Renal pelvis (tissue), 4 donors: ENCODE measurements around the gene STK32B. TPM values are rescaled to one million over a fixed set of nuclear protein-coding genes. Genes with fewer than 3 reads are reported as not detected.

Experiments
- DNase-seq: peaks from one replicate; pipeline ENCODE4 v3.0.0-alpha.2; 2013
- polyA plus RNA-seq, 3 donors: library from polyadenylated mRNA; unstranded; fragments of 120-200 nt; gene quantifications; one replicate each; pipeline ENCODE4 v1.2.1, GENCODE V29; 2013; ENCODE audit not compliant: insufficient read length in 3 of 3

STK32B gene
- polyA plus RNA-seq, 3 donors = 7.2 to 10.6 (median 8.4) TPM

DNA sequence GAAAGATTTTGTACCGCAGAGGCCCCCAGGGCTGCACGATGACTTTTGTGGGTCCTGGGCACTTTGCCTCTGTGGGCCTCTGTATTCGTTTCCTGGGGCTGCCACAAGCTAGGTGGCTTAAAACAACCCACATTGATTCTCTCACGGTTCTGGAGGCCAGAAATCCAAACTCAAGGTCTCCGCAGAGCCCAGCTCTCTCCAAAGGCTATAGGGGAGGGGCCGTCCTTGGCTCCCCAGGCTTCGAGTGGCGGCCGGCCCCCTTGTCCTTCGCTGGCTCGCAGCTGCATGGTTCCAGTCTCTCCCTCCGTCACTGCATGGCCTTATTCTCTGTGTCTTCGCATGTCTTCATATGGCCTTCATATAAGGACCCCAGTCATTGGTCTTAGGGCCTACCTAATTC lies 415.8 kb downstream of the STK32B start:
- DNase-seq = no peak

DNA sequence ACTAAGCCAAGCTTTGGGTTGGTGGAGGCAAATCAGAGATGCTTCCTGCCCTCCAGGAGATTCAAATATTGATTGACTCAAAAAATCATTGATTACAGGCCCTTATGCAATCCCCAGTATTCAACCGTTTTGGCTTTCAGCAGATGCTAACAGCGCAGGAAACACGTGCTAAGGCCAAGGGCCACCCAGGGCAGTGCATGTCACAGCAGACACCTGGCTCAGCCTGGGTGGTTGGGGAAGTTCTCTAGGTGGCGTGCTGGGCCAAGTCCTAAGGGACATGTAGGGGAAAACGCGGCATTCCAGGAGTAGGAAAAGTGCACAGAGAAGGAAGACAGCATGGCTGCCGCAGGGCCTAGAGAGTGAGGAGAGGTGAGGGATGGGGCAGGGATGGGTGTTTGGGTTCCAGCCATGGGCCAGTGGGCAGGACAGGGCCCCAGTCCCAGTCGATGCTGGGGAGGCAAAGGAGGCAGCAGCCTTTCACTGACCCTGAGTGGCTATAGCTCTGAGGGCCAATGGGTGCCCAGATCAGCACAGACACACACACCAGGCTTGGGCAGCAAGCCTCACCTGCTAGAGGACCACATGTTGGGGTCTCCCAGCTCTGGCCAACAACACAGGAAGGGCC lies 418.0 kb downstream of the STK32B start:
- DNase-seq = no peak

DNA sequence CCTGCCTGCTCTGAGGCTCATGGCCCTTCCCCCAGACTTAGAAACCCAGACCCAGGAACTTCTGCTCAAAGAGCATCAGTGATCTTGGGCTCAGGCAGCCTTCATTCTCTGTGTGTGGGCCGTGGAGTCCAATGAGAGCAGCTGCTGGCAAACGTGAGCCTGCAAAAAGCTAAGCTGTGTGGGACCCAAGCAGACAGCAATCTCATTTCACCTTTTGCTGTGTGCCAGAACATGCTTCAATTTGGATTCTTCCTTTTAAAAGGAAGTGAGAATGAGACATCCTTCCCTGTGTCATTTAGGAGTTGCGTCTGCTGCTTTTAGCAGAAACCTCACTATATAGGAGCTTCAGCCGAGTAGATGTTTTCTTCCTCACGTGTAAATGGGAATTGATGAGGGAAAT lies 418.6 kb downstream of the STK32B start:
- DNase-seq = no peak

DNA sequence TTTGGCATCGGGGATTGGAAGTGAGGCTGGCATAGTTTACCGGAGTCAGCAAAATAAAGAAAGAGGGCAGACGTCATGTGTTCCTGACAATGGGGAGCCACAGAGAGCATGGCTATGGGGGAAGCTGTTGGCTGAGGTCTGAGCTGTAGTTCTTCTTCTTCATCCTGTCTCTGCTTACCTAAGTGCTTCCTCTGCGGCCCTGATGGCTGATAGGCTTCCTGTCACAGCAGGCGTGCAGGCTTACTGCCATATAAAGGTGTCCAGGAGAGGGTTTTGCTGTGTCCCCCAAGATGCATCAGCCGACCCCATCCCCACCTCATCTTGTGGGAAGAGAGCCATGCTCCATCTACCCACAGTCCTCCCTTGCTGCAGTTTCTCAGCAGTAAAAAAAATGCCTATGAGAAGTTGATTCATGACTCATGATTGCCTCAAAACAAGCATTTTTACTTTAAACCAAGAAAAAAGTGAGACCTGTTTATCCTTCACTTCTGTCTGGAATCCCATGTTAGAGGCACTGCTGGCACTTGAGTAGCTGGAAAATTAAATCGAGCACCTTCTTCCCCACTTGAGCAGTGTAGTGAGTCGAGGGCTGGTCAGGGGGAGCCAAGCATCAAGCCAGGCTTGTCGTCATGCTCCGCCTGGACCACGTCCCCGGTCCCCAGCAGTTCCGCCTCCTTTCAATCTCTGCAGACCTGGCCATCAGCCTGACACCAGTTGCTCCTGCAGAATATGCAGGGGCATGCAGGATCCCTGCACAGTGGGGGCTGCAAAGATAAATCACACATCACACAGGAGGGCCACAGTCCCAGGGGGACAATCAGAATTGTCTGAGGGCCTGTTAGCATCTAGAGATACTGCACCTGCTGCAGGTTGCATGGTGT lies 419.3 kb downstream of the STK32B start:
- DNase-seq = no peak

DNA sequence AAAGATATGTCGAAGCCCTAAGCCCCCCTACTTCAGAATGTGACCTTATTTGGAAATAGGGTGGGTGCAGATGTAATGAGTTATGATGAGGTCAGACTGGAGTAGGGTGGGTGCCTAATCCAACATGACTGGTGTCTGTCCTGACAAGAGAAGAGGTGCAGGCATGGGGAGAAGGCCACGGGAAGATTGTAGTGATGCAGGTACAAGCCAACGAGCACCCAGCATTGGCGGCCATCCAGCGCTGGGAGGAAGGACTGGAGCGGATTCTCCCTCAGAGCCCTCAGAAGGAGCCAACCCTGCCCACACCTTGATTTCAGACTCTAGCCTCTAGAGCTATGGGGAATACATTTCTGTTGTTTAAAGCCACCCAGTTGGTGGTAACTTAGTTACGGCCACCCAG lies 419.9 kb downstream of the STK32B start:
- DNase-seq = no peak

DNA sequence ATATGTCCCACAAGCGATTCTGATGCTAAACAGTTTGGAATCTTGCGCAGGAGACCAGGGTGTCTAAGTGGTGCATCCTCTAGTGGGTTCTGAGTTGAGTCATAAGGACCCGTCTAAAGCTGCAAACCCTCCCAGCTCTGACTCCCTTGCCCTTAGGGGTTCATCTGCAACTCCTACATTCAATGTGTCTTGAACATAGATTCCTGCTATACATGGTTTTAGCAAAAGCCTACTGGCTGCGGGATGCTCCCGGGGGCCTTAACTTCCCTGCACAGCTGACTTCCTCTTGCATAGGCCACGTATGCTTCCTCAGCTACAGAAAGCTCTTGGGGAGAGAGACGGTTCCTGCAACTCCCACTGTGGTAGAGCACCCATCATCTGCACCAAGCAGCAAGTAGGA lies 420.4 kb downstream of the STK32B start:
- DNase-seq = no peak

DNA sequence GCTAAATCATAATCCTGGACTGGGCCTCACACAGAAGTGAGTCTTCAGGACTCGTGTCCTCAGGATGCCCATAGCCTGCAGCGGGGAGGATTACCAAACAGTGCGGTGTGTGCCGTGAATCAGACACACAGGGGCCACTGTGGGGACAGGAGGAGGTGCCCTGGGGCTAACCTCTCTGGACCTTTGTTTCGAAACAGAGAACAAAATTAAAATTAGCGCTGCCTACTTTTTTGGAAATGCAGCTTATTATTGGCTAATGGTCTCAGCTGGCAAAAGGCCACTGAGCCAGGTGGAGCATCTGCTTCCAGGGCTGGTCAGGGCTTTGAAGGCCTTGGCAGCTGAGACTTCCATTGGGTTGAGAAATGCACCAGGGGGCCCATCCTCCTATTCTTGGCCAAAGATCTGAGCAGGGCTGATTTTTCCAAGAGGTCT lies 420.9 kb downstream of the STK32B start:
- no peak for DNase-seq

DNA sequence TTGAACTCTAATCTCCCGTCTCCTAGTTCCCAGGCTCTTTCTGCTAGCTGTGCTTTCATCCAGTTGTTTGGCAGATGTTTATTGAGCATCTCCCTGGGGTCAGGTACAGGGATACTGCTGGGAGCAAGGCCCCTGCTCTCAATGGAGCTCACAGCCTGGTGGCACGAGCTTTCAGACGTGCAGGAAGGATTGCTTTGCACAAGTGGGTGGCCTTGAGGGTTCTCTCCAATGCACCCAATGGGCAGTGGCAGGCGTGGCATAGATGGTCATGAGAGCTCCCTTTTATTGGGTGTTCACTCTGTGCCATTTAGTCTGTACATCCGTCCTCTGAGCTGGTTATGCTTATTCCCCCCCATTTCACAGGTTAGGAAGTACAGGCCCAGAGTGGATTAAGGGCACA lies 421.8 kb downstream of the STK32B start:
- DNase-seq = no peak

DNA sequence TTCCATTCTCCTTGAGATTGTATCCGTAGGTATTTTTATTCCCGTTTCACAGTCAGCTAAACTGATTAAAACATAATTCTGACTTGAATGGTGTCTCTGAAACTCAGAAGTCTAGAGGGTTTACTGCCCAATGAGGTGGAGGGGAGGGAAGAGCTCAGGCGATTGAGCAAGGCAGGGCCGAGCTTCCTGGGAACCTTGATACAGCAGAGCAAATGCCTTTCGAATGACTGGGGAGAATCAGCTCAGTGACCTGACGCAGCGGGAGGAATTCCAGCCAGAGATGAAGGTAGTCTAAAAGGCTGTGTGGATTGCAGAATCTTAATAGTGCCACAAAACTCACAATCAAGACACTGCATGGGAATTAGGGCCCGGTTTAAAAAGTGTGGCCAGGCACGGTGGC lies 423.5 kb downstream of the STK32B start:
- no peak for DNase-seq

DNA sequence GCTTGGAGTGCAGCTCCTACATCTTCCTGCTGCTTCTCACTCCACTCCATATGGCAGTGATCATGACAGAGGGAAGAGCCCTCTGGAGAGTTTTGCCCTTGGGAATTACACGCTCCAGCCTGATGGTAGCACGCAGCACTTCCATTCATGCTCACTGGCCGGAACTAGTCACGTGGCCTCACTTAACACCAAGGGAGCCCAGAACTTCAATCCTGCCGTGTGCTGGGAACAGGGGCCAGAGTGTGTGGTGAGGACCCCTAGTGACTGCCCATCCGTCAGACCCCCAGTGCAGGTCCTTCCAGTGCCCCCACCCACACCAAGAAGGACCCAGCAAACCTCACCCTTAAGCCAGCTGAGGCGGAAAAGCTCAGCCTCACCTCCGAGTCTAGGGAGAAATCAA lies 426.3 kb downstream of the STK32B start:
- DNase-seq = no peak

DNA sequence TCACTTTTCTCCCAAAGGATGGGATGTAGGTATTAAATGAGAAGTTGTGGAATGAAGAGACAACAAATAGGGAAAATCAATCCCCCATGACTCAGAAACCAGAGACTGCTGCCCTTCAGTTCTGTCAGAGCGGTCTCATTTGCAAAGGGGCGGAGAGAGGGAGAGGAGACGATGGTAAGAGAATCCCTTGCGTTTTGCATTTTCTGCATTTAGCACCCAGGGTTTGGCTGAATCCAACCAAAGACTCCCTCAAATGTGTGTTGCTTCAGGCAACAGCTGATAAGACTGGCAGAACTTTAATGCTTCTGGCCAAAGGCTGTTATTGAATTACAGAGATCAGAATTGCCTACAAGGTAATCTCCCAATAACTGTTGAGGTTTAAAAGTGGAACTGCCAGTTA lies 426.9 kb downstream of the STK32B start:
- DNase-seq = no peak

DNA sequence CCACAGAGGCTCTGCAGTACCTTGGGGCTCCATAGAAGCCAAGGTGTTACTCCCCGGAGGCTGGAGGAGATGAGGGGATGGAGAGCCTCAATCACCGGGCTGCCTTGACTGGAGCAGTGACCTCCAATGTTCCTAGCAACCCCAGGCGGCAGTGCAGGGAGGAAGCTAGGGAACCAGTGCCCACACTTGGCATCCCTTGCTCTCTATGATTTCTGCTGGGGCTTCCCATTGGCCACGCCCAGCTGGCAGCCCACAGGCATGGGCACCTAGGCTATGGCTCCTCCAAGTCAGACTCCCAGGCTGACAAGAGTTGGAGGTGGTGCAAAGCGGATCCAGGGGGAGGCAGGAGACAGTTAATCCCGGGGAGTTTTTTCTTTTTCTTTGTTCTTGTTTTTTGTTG lies 427.4 kb downstream of the STK32B start:
- DNase-seq = no peak

DNA sequence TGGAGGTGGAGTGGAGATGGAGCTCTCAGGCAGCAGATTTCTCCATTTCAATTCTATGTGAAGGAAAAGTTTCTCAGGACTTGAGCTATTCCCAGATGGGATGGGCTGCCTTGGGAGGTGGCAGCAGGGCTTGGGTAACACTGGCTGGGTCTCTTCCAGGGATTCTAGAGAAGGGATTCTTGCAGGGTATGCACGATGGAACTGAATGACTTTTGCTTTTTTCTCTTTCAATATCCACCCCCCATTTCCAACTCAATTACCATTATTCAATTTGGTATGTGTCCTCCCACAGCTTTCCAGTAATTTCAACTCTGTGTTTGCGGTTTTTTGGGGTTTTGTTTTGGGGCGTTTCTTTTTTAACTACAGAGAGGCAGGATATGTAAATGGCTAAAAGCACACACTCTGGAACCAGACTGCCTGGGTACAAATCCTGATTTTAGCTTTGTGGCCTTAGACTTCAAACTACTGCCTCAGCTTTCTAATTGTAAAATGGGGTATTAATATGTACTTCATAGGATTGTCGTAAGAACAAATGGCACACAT lies 428.3 kb downstream of the STK32B start:
- DNase-seq = no peak

DNA sequence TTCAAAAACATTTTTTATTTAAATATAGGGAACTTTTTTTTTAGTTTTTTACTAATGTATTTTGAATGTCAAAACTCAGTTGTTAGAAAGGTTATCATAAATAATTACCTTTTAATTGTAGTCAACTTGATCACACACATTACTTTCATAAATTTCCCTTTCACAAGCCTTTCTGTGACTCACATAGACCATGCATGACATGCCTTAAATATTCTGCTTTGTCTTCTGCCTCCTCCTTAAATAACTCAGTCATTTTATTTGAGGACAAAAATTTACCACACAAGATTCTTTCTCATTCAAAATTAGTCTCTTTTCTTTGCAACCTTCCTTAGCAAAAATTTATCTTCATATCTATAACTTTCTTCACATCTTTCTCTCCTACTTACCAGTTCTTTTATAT lies 437.1 kb downstream of the STK32B start:
- no peak for DNase-seq

DNA sequence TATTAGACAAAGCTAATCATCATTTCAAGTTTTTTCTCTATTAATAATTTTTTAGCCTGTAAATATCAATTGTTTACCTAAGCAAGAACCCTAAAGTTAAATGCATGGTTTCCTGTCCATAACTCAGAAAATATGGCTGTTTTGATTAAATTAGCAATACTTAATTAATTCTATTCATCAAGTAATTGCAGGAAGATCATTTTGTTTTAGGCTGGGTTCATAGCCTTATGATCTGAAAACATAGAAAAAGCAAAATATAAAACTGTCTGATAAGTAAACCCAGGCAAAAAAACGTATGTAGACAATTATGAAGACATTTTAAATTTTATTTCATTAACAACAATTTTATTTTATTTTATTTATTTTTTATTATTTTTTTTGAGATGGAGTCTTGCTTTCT lies 438.0 kb downstream of the STK32B start:
- DNase-seq = no peak

DNA sequence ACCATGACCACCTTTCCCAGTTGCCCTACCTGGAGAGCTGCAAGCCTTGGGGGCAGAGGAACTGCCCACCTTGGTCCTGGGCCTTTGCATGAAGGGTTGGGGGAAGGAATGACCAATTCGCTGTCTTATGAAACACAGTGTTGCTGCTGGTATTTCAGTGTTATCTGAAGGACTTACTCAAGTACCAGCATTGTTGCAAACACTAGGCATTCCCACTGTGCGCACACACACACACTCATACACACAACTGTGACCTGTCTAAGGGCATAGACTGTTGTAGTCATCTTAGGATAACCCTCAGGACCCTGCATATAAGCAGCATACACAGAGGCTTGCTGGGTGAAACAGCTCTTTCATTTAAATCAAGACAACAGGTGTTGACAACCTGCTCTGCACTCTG lies 446.2 kb downstream of the STK32B start:
- no peak for DNase-seq

DNA sequence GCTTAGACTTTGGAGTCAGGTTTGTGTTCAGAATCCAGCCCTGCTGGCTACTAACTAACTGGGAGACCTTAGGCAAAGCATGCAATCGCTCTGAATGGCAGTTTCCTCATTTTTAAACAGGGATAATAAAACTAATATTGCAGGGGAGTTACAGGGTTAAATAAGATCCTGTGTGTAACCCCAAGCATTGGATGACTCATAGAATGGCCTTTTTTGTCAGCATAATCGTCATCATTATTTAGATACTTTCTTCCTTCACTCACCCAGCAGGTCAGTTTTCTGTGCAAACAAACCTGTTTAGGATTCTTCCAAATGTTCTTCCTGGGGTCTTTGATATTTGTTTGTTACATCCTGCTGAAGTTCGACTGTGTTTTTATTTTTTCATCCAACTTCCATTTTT lies 448.9 kb downstream of the STK32B start:
- DNase-seq = no peak

DNA sequence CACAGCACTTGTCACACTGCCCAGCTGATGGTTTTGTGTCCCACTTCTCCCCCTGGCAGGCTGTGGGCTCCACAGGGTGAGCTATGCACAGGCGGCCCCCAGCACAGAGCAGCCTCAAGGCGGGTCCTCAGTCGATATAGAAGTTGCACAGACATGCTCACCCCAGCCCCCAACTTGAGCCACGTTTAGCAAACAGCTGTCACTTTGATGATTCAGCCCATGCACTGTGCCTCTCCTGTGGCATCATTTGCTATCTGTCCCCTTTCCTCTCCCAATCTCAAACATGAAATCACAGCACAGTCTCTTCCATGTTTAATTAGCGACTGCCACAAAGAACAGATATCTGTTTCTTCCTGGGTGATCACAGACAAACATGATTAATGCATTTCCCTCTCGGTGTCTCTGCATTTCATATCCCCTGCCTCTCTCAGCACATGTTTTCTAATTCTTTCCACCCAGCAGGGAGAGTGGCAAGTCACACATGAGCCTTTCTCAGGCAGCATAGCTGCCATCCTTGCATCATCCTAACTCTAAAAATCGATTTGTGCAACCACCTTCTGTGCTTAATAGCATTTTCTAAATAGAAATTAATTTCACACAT lies 452.2 kb downstream of the STK32B start:
- DNase-seq = no peak

DNA sequence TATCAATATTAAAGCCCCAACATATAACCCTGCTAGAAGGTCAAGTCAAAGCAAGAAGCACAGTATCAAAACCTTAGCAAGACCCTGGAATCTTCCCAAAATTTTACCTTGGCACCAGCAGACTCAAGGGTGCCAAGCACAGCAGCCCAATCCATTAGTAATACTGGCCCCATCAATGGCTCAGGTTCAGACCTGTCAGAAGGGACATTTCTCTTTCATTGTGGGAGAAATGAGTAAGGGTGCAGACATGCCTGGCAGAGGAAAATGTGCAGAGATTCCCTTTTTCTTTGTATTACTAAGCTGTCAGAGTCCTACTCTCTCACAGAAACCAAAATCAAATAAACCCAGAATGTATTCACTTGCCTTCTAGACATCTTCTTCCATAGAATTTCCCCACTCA lies 453.2 kb downstream of the STK32B start:
- DNase-seq = no peak

DNA sequence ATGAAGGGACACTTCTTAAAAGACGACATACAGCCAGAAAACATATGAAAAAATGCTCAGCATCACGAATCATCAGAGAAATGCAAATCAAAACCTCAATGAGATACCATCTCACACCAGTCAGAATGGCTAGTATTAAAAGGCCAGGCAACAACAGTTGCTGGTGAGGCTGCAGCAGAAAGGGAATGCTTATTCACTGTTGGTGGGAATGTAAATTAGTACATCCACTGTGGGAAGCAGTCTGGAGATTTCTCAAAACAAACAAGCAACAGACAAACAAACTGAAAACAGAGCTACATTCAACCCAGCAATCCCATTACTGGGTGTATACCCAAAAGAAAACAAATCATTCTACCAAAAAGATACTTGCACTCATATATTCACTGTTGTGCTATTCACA lies 459.2 kb downstream of the STK32B start:
- DNase-seq = no peak

DNA sequence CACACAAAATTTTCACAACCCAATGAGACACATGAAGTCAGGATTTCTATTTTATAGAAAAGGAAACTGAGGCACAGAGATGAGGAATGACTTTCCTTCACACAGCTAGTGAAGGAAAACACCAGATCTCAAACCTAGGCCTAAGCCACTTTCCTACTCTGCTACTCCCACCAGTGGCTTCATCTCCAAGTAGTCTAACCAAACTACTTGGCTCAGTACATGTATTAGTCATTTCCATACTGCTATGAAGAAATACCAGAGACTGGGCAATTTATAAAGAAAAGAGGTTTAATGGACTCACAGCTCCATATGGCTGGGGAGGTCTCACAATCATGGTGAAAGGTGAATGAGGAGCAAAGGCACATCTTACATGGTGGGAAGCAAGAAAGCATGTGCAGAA lies 460.5 kb downstream of the STK32B start:
- DNase-seq = no peak

DNA sequence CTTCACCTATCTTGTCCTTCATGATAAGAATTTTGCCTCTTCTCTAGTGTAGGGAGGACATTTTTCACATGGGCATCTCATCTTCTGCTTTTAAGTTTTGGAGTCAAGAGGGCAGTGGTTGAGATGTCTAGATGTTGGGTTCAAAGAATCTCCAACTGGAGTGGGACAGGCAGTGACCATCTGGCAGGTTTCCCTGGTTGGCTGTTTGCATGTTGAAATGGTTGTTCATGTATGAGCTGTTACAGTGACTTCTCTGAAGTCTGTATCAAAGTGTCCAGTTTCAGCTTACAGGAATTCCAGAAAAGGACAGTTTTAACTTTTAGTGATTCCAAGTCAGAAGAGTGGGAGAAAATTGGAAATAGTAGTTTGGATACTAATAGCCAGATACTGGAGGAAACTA lies 464.4 kb downstream of the STK32B start:
- no peak for DNase-seq

DNA sequence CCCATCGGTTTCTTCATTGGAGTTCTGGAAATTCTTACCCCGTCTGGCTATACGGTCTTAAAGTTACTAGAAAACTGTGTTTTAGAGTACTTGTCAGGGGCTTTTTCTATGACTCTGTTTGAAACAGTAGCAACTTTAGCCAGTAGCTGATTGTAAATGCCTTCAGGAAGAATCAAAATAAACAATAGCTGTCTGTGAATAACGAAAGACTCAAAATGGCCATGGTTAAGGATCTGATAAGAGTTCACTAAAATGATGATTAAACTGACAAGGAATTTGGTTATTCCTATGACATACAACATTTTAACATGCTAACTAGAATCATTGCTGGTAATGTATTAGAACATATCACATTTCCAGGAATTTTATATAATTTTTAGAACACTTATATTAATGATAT lies 466.1 kb downstream of the STK32B start:
- no peak for DNase-seq
